IPS-NIHi11 (cell line): ENCODE measurements around the gene ZNF692.
A peak's percentile ranks its signal among the peaks of the same experiment; 100 is the strongest.
"Not testable (repeated sequence)": the region's sequence is repeated elsewhere in the genome, so short reads cannot be mapped to it uniquely, and the experiment has no call there.

Experiments
- DNase-seq: peaks from one replicate; pipeline ENCODE4 v3.0.0; 2012; ENCODE audit warnings: mixed read lengths, low spot score

Gene ZNF692

DNA sequence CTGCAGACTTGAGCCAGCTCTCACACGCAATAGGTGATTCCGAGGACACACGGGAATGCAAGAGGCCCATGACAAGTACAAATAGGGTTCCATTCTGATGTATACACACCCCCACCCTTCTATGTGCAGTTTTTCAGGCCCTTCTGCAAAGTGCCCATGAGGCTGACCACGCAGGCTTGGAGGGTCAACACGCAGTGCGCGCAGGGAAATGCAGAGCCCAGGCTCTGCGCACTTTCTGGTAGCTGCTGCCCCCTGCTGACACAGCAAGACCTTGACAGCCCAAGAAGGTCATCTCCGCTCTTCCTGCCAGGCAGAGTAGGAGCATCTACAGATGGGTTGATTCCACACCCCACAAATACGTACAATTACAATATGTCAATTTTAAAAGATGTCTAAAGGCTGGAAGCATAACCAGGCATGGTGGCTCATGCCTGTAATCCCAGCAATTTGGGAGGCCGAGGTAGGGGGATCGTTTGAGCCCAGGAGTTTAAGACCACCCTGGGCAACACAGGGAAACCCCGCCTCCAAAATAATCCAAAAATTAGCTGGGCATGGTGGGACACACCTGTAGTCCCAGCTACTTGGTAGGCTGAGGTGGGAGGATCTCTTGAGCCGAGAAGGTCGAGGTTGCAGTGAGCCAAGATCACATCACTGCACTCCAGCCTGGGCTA is 51.7 kb downstream of the ZNF692 start:
- DNase-seq: peak; percentile 65

DNA sequence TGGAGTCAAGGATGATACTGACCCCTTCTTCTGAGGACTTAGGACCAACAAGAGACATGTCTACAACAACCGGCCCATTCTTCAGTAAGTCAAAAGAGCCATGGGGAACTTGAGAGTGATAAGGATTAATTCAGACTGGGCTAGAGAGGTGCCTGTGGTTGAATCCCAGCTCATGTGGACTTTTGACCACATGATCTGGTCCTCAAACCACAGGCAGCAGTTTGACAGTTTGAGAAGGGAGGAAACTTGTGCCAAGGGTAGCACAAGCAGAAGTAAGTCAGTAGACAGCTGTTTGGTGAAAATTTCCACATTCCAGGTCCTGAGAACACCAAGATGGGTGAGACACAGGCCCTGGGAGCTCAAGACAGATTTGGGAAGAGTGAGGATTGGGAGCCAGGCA is 53.0 kb downstream of the ZNF692 start:
- DNase-seq: no peak

DNA sequence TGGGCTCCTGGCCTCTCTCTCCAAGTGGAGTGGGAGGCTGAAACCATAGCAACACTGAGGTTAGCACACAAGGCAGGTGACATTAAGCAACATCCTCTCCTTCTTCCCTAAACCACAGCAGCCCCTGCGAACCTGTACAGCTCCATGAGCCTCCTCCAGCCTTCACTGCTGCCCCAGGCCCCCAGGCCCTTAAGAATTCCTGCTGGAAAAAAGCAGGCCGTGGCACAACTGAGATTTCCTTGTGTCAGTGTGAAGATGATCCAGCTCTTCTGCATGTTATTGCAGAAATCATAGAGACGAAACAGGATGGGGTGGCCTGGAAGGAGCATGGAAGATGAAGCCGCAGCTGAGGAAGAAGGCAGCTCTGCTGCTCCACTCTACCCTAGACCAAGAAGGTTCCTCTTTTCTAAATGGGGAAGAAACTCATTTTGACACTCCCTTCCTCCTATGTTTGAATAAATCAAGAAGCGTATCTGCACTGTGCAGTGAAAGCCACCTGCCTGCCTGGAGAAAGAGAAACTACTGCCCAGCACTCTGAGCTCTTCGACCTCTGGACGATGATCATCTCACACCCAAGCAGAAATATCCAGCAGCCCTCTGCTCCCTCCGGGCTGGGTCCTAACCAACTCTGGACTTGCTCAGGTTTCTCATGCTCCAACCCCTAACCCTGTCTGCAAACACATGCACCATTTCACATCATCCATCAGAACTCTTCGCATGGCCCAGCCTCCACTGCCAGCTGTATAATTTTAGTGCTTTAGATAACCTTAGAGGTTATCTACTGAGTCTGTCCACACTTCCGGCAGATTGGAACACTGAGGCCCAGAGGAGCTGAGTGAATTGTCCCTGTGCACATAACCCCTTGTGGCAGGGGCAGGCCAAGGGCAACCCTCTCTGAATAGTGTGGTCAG is 53.9 kb downstream of the ZNF692 start:
- DNase-seq: no peak

DNA sequence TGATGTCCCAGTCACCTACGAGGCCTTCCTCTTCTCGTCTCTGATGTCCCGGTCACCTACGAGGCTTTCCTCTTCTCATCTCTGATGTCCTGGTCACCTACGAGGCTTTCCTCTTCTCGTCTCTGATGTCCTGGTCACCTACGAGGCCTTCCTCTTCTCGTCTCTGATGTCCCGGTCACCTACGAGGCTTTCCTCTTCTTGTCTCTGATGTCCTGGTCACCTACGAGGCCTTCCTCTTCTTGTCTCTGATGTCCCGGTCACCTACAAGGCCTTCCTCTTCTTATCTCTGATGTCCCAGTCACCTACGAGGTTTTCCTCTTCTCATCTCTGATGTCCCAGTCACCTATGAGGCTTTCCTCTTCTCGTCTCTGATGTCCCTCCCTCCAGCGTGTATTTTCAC is 55.4 kb downstream of the ZNF692 start:
- not testable (repeated sequence) for DNase-seq

DNA sequence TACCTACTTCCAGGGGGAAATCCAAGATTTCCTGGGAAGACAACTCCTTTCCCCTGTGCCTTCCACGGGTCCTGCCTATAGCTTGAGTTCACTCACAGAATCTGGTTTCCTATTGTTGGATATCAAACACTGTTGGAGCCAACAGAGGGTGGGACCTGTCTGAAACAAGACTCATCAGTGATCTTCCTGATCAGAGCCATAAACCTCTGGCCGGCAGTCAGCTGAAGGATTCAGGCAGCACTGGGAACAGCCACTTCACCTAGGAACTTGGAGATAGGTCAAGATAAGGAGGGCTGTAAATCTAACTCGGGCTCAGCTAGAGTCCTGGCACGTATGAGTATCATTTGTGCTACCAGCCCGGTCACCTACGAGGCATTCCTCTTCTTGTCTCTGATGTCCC is 56.4 kb downstream of the ZNF692 start:
- DNase-seq: no peak

DNA sequence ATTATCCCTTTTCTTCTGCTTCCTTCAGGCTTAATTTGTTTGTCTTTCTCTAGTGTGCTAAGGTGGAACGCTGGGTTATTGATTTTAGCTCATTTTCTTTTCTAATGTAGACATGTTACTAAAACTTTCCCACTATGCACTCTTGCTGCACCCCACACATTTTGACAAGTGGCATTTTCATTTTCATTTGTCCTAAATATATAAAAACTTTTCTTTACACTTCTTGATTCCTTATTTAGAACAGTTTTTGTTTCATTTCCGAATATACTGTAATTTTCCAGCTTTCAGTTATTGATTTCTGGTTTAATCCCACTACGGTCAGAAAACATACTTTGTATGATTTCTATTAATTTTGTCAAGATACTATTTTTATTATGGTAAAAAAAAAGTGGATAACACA is 58.4 kb downstream of the ZNF692 start:
- no peak for DNase-seq
